ENCODE data around the gene OR5H1. TPM values are rescaled to one million over a fixed set of nuclear protein-coding genes. Genes with fewer than 3 reads are reported as not detected.

Gene OR5H1
- polyA plus RNA-seq, 2 of the 4 experiments (the other 2 are of a cell fraction) = not detected

GRCh38 chr3:98095882-98096281, 34.6 kb upstream of the OR5H1 start:
- CTCF ChIA-PET = interaction anchor here (1.7 kb wide), 1 partner anchor 56 kb away, joined by 4 read pairs; no protein-coding TSS in a partner anchor

GRCh38 chr3:98099848-98100247, 30.7 kb upstream of the OR5H1 start:
- H3K27ac ChIP-seq = no peak overlapping the region
- H3K4me2 ChIP-seq = no peak overlapping the region
- no peak for FAIRE-seq
- DNase-seq (ENCODE audit: low read depth in 1 of 2, low spot score in 1 of 2) = no peak
- CTCF ChIA-PET = no interaction called here
- H3K9me3 ChIP-seq = no peaks in the 10 kb centered on the region
- H3K4me1 ChIP-seq = no peaks in the 10 kb centered on the region
- POLR2A ChIA-PET = no interaction called here
- no peak for ATAC-seq
- 23% methylated on average over 4 of the region's 4 CpGs for WGBS (ENCODE audit: missing lambda C conversion rate)
- no peak overlapping the region for H3K4me3 ChIP-seq
- no peak for TF ChIP-seq ZSCAN20 (CRISPR knock-in tag; IDR thresholded peaks at IDR 0.05)
- TF ChIP-seq ZFP36 (IDR thresholded peaks at IDR 0.05; ENCODE audit: borderline replicate concordance, partially characterized antibody) = no peak
- TF ChIP-seq HOXB13 (CRISPR knock-in tag; IDR thresholded peaks at IDR 0.05; ENCODE audit: low read depth) = no peak
- no peak for TF ChIP-seq FOXS1 (CRISPR knock-in tag; IDR thresholded peaks at IDR 0.05)
- TF ChIP-seq CHD4 (IDR thresholded peaks at IDR 0.05; ENCODE audit: borderline replicate concordance) = no peak
- TF ChIP-seq HDAC2 (IDR thresholded peaks at IDR 0.05) = no peak
- TF ChIP-seq HES2 (IDR thresholded peaks at IDR 0.05) = no peak
- TF ChIP-seq KDM5A (IDR thresholded peaks at IDR 0.05) = no peak
- TF ChIP-seq BCL3 (IDR thresholded peaks at IDR 0.05) = no peak
- TF ChIP-seq MYC (IDR thresholded peaks at IDR 0.05; ENCODE audit: borderline replicate concordance, low read length) = no peak
- TF ChIP-seq BHLHE40 (IDR thresholded peaks at IDR 0.05; ENCODE audit: low read depth, low read length) = no peak
- no peak for TF ChIP-seq JUNB (IDR thresholded peaks at IDR 0.05)
- no peak for TF ChIP-seq HOXB5 (CRISPR knock-in tag; IDR thresholded peaks at IDR 0.05)
- no peak for TF ChIP-seq NFE2L2 (conservative IDR thresholded peaks at IDR 0.05; ENCODE audit: low read length)
- TF ChIP-seq ZNF302 (CRISPR knock-in tag; IDR thresholded peaks at IDR 0.05) = no peak
- no peak for TF ChIP-seq USF2 (IDR thresholded peaks at IDR 0.05)
- no peak for TF ChIP-seq PBX3 (IDR thresholded peaks at IDR 0.05)

More at GRCh38 chr3:98095882-98096281, 34.6 kb upstream of the OR5H1 start:
- POLR2A ChIA-PET = no interaction called here
- FAIRE-seq = no peak
- Histone ChIP-seq H3K4me3 (no peak overlapping the region), H3K4me2 (no peak overlapping the region), H3K27ac (no peak overlapping the region), H3K4me1 (no peaks in the 10 kb centered on the region), H3K9me3 (no peaks in the 10 kb centered on the region)
- ATAC-seq = no peak
- DNase-seq (ENCODE audit: low read depth in 1 of 2, low spot score in 1 of 2) = no peak
- TF ChIP-seq PBX3 (IDR thresholded peaks at IDR 0.05) (no peak), NPAS2 (CRISPR knock-in tag; IDR thresholded peaks at IDR 0.05; ENCODE audit: borderline replicate concordance) (no peak), CHD4 (IDR thresholded peaks at IDR 0.05; ENCODE audit: borderline replicate concordance) (no peak), NR3C1 (IDR thresholded peaks at IDR 0.05) (no peak), USF2 (IDR thresholded peaks at IDR 0.05) (no peak), MYC (IDR thresholded peaks at IDR 0.05; ENCODE audit: borderline replicate concordance, low read length) (no peak), ESRRA (IDR thresholded peaks at IDR 0.05; ENCODE audit: borderline replicate concordance, low read length) (no peak), PHF8 (IDR thresholded peaks at IDR 0.05; ENCODE audit: borderline replicate concordance, low read depth) (no peak), KDM5A (IDR thresholded peaks at IDR 0.05) (no peak), MAX (IDR thresholded peaks at IDR 0.05) (no peak), ZSCAN20 (CRISPR knock-in tag; IDR thresholded peaks at IDR 0.05) (no peak), HDAC2 (IDR thresholded peaks at IDR 0.05) (no peak), FOXS1 (CRISPR knock-in tag; IDR thresholded peaks at IDR 0.05) (no peak), SMC3 (IDR thresholded peaks at IDR 0.05) (no peak), ELK1 (IDR thresholded peaks at IDR 0.05; ENCODE audit: low read depth, low read length) (no peak), KDM1A (IDR thresholded peaks at IDR 0.05; ENCODE audit: low read depth) (no peak), JUN (IDR thresholded peaks at IDR 0.05) (no peak), POLR2AphosphoS2 (conservative IDR thresholded peaks at IDR 0.05; ENCODE audit: low read length) (no peak), NFE2L2 (conservative IDR thresholded peaks at IDR 0.05; ENCODE audit: low read length) (no peak), GATA3 (IDR thresholded peaks at IDR 0.05; ENCODE audit: borderline replicate concordance) (no peak)
- 5% methylated on average over 5 of the region's 5 CpGs for WGBS (ENCODE audit: missing lambda C conversion rate)

All from A549 (cell line).